Measurements from ENCODE around the gene ZFP62. TPM values are rescaled to one million over a fixed set of nuclear protein-coding genes. Genes with fewer than 3 reads are reported as not detected.

The ZFP62 gene
- total RNA-seq, 4 donors from 2014 or later: 17.7 to 22.8 (median 20.5) TPM

- Histone ChIP-seq H3K27ac (replicated peaks in 1 of 4) (peak overlapping the region; percentile 60 to 72 (median 68)), H3K4me3 (peak overlapping the region in 1 of 4 donors; percentile 5), H3K9me3 (no peaks in the 10 kb centered on the region), H3K27me3 (no peaks in the 10 kb centered on the region), H3K36me3 (no peaks in the 10 kb centered on the region), H3K4me1 (peaks cover 36 to 52% (median 51%) of the 10 kb centered on the region in 4 donors)
- 35% methylated on average over 12 of the region's 13 CpGs for WGBS
- intact Hi-C loops (cut with DNase I): no loop called here
- TF ChIP-seq POLR2AphosphoS5 (IDR thresholded peaks at IDR 0.05) (peak; percentile 53 to 72), EP300 (IDR thresholded peaks at IDR 0.05) (no peak)
- DNase-seq (ENCODE audit: extremely low spot score): no peak
Measured at GRCh38 chr5:180816608-180817534, 44.2 kb downstream of the ZFP62 start.

- H3K27me3 ChIP-seq: no peaks in the 10 kb centered on the region
- H3K27ac ChIP-seq (replicated peaks in 1 of 4): peak overlapping the region; percentile 60 to 72 (median 68)
- no peak for DNase-seq (ENCODE audit: extremely low spot score)
- peak overlapping the region; percentile 11 to 40 (median 26) for H3K4me3 ChIP-seq
- H3K4me1 ChIP-seq: peaks cover 40 to 57% (median 52%) of the 10 kb centered on the region in 4 donors
- no peak for TF ChIP-seq POLR2A (IDR thresholded peaks at IDR 0.05; ENCODE audit: low read depth)
- TF ChIP-seq POLR2AphosphoS5 (IDR thresholded peaks at IDR 0.05): peak in 1 of 2 donors; percentile 50
- no peak for TF ChIP-seq CTCF (IDR thresholded peaks at IDR 0.05)
- intact Hi-C loops (cut with DNase I): no loop called here
- no peaks in the 10 kb centered on the region for H3K9me3 ChIP-seq
- H3K36me3 ChIP-seq: no peaks in the 10 kb centered on the region
- 58% methylated on average over 9 of the region's 9 CpGs for WGBS
Measured at GRCh38 chr5:180815293-180815917, 45.7 kb downstream of the ZFP62 start.

- Histone ChIP-seq H3K36me3 (peaks cover 0 to under 1% (median 0%) of the 10 kb centered on the region in 4 donors), H3K4me3 (peak overlapping the region in 3 of 4 donors; percentile 1 to 23 (median 19)), H3K4me1 (peaks cover 39 to 52% (median 50%) of the 10 kb centered on the region in 4 donors), H3K9me3 (no peaks in the 10 kb centered on the region), H3K27ac (replicated peaks in 1 of 4) (peak overlapping the region in 1 of 4 donors; percentile 11), H3K27me3 (no peaks in the 10 kb centered on the region)
- 92% methylated on average over 5 of the region's 5 CpGs for WGBS
- intact Hi-C loops (cut with DNase I): no loop called here
- no peak for TF ChIP-seq POLR2AphosphoS5 (IDR thresholded peaks at IDR 0.05)
- no peak for TF ChIP-seq CTCF (IDR thresholded peaks at IDR 0.05)
- TF ChIP-seq POLR2A (IDR thresholded peaks at IDR 0.05; ENCODE audit: low read depth): no peak
- no peak for TF ChIP-seq EP300 (IDR thresholded peaks at IDR 0.05)
- DNase-seq (ENCODE audit: extremely low spot score): no peak
Measured at GRCh38 chr5:180813420-180813819, 47.7 kb downstream of the ZFP62 start.

GRCh38 chr5:180811623-180812124 is 49.4 kb downstream of the ZFP62 start:
- Histone ChIP-seq H3K27ac (replicated peaks in 1 of 4) (peak overlapping the region; percentile 96 to 100 (median 98)), H3K4me1 (peaks cover 41 to 52% (median 50%) of the 10 kb centered on the region in 4 donors), H3K4me3 (peak overlapping the region; percentile 68 to 83 (median 75)), H3K36me3 (peaks cover 0 to 7% (median 3%) of the 10 kb centered on the region in 4 donors), H3K9me3 (no peaks in the 10 kb centered on the region), H3K27me3 (no peaks in the 10 kb centered on the region)
- no peak for DNase-seq (ENCODE audit: extremely low spot score)
- 74% methylated on average over 10 of the region's 10 CpGs for WGBS
- TF ChIP-seq POLR2AphosphoS5 (IDR thresholded peaks at IDR 0.05) (no peak), CTCF (IDR thresholded peaks at IDR 0.05) (no peak), POLR2A (IDR thresholded peaks at IDR 0.05; ENCODE audit: low read depth) (no peak), EP300 (IDR thresholded peaks at IDR 0.05) (no peak)
- intact Hi-C loops (cut with DNase I): no loop called here
